ENCODE data around the gene RER1. TPM values are rescaled to one million over a fixed set of nuclear protein-coding genes. Genes with fewer than 3 reads are reported as not detected.
A peak's percentile ranks its signal among the peaks of the same experiment; 100 is the strongest.

Gene RER1
- total RNA-seq, 1 donor from 2014 or later: 197 TPM

DNA sequence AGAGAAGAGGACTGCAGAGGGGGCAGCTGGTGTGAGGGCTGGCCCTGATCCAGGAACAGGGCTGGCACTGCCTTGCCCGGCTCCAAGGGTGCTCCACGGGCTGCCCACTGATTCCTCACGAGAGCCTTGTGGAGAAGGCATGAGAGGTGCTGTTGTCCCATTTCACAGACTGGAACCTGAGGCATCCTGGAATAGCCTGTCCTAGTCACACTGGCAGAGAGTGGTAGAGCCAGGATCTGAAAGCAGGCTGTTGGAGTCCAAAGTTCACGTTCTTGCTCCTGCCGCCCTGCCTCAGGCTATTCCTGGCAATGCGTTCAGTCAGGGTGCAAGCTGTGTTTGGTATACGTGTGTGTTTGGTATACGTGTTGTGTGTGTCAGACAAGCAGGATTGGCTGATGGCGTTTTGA lies 1.8 kb downstream of the RER1 start:
- TF ChIP-seq EZH2 (IDR thresholded peaks at IDR 0.05; ENCODE audit: insufficient read depth, low read length): no peak
- TF ChIP-seq, protein P1, sequence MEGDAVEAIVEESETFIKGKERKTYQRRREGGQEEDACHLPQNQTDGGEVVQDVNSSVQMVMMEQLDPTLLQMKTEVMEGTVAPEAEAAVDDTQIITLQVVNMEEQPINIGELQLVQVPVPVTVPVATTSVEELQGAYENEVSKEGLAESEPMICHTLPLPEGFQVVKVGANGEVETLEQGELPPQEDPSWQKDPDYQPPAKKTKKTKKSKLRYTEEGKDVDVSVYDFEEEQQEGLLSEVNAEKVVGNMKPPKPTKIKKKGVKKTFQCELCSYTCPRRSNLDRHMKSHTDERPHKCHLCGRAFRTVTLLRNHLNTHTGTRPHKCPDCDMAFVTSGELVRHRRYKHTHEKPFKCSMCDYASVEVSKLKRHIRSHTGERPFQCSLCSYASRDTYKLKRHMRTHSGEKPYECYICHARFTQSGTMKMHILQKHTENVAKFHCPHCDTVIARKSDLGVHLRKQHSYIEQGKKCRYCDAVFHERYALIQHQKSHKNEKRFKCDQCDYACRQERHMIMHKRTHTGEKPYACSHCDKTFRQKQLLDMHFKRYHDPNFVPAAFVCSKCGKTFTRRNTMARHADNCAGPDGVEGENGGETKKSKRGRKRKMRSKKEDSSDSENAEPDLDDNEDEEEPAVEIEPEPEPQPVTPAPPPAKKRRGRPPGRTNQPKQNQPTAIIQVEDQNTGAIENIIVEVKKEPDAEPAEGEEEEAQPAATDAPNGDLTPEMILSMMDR (IDR thresholded peaks at IDR 0.05; ENCODE audit: insufficient read depth, low read depth, low read length): no peak
- Histone ChIP-seq H3K36me3 (ENCODE audit: insufficient read depth, low read length) (peaks cover 25% of the 10 kb centered on the region), H3K4me1 (ENCODE audit: insufficient read depth, low read length) (peaks cover 15% of the 10 kb centered on the region), H4K20me1 (ENCODE audit: insufficient read depth, low read length) (peaks cover 56% of the 10 kb centered on the region), H3K79me2 (ENCODE audit: insufficient read depth, low read length) (peaks cover 83% of the 10 kb centered on the region), H2AFZ (ENCODE audit: low read depth, low read length) (no peak overlapping the region), H3K4me2 (ENCODE audit: low read length) (peak overlapping the region; percentile 98), H3K4me3 (ENCODE audit: insufficient read depth, low read depth, low read length) (no peak overlapping the region), H3K27ac (ENCODE audit: low read depth, low read length) (no peak overlapping the region), H3K27me3 (ENCODE audit: insufficient read depth, low read length) (no peaks in the 10 kb centered on the region), H3K9me3 (ENCODE audit: insufficient read depth, low read depth, low read length) (no peaks in the 10 kb centered on the region), H3K9ac (ENCODE audit: low read length) (peak overlapping the region; percentile 88)
- Mint-ChIP-seq H3K4me1 (ENCODE audit: low read depth, unreplicated experiment) (peaks cover 13% of the 10 kb centered on the region), H3K36me3 (ENCODE audit: low read depth, unreplicated experiment) (peaks cover 16% of the 10 kb centered on the region), H3K9me3 (ENCODE audit: unreplicated experiment) (peaks cover 3% of the 10 kb centered on the region), H3K27me3 (ENCODE audit: low read depth, unreplicated experiment) (no peaks in the 10 kb centered on the region), H3K4me3 (ENCODE audit: unreplicated experiment) (peak overlapping the region; percentile 93), H3K27ac (ENCODE audit: unreplicated experiment) (no peak overlapping the region)
- DNase-seq (ENCODE audit: low read depth) (no peak), FAIRE-seq (no peak)

DNA sequence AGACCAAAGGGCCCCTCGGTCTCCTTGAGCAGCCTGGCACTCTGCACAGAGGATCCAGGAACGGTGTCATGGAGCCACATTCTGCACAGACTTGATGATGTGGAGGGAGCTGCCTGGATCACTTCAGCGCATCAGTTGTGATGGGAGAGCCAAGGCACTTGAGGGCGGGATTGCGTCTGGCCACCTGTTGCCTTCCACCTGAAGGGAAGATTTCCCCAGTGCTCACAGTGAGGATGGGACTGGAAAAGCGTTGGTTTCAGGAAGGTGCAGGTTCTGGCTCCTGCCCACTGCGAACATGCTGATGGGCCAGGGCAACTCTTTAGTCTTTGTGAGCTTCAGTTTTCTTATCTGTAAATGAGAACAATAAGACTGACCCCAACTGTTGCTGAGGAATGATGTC lies 2.6 kb downstream of the RER1 start:
- Histone ChIP-seq H2AFZ (ENCODE audit: low read depth, low read length) (no peak overlapping the region), H3K27ac (ENCODE audit: low read depth, low read length) (no peak overlapping the region), H3K4me3 (ENCODE audit: insufficient read depth, low read depth, low read length) (no peak overlapping the region), H3K27me3 (ENCODE audit: insufficient read depth, low read length) (no peaks in the 10 kb centered on the region), H3K4me2 (ENCODE audit: low read length) (peak overlapping the region; percentile 20), H3K9me3 (ENCODE audit: insufficient read depth, low read depth, low read length) (no peaks in the 10 kb centered on the region), H3K4me1 (ENCODE audit: insufficient read depth, low read length) (peaks cover 15% of the 10 kb centered on the region), H3K9ac (ENCODE audit: low read length) (peak overlapping the region; percentile 17), H3K36me3 (ENCODE audit: insufficient read depth, low read length) (peaks cover 32% of the 10 kb centered on the region), H4K20me1 (ENCODE audit: insufficient read depth, low read length) (peaks cover 64% of the 10 kb centered on the region), H3K79me2 (ENCODE audit: insufficient read depth, low read length) (peaks cover 90% of the 10 kb centered on the region)
- TF ChIP-seq, protein P1 (IDR thresholded peaks at IDR 0.05; ENCODE audit: insufficient read depth, low read depth, low read length): no peak
- no peak for TF ChIP-seq EZH2 (IDR thresholded peaks at IDR 0.05; ENCODE audit: insufficient read depth, low read length)
- H3K36me3 Mint-ChIP-seq (ENCODE audit: low read depth, unreplicated experiment): peaks cover 16% of the 10 kb centered on the region
- H3K4me1 Mint-ChIP-seq (ENCODE audit: low read depth, unreplicated experiment): peaks cover 13% of the 10 kb centered on the region
- H3K27me3 Mint-ChIP-seq (ENCODE audit: low read depth, unreplicated experiment): no peaks in the 10 kb centered on the region
- H3K4me3 Mint-ChIP-seq (ENCODE audit: unreplicated experiment): peak overlapping the region; percentile 50
- H3K27ac Mint-ChIP-seq (ENCODE audit: unreplicated experiment): no peak overlapping the region
- FAIRE-seq (no peak), DNase-seq (ENCODE audit: low read depth) (no peak)
- peaks cover 3% of the 10 kb centered on the region for H3K9me3 Mint-ChIP-seq (ENCODE audit: unreplicated experiment)

DNA sequence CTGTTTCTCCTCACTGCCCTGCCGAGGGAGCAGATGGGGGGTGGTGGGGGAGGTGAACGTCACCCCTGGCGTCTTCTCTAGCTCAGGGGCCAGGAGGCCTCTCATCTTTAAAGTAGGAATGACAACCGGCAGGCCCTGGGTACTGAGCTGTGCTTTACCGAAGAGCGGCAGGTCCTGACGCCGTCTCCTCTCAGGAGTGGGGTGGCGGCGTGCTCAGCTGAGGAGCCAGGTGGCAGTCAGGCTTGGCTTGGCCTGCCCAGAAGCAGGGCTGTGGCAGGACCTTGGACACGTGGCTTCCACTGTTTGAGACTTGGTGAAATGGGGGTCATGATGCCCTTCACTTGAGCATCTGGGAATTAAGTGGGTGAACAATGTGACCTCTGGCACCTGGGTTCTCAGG lies 3.1 kb downstream of the RER1 start:
- Histone ChIP-seq H2AFZ (ENCODE audit: low read depth, low read length) (no peak overlapping the region), H3K9ac (ENCODE audit: low read length) (peak overlapping the region; percentile 17), H3K27me3 (ENCODE audit: insufficient read depth, low read length) (no peaks in the 10 kb centered on the region), H3K27ac (ENCODE audit: low read depth, low read length) (no peak overlapping the region), H3K4me2 (ENCODE audit: low read length) (peak overlapping the region; percentile 20), H3K79me2 (ENCODE audit: insufficient read depth, low read length) (peaks cover 94% of the 10 kb centered on the region), H3K36me3 (ENCODE audit: insufficient read depth, low read length) (peaks cover 37% of the 10 kb centered on the region), H4K20me1 (ENCODE audit: insufficient read depth, low read length) (peaks cover 69% of the 10 kb centered on the region), H3K9me3 (ENCODE audit: insufficient read depth, low read depth, low read length) (no peaks in the 10 kb centered on the region), H3K4me1 (ENCODE audit: insufficient read depth, low read length) (peaks cover 15% of the 10 kb centered on the region), H3K4me3 (ENCODE audit: insufficient read depth, low read depth, low read length) (no peak overlapping the region)
- H3K27me3 Mint-ChIP-seq (ENCODE audit: low read depth, unreplicated experiment): no peaks in the 10 kb centered on the region
- peak overlapping the region; percentile 70 for H3K4me3 Mint-ChIP-seq (ENCODE audit: unreplicated experiment)
- H3K27ac Mint-ChIP-seq (ENCODE audit: unreplicated experiment): peak overlapping the region; percentile 53
- peaks cover 13% of the 10 kb centered on the region for H3K4me1 Mint-ChIP-seq (ENCODE audit: low read depth, unreplicated experiment)
- peaks cover 3% of the 10 kb centered on the region for H3K9me3 Mint-ChIP-seq (ENCODE audit: unreplicated experiment)
- peaks cover 16% of the 10 kb centered on the region for H3K36me3 Mint-ChIP-seq (ENCODE audit: low read depth, unreplicated experiment)
- FAIRE-seq (no peak), DNase-seq (ENCODE audit: low read depth) (no peak)
- no peak for TF ChIP-seq EZH2 (IDR thresholded peaks at IDR 0.05; ENCODE audit: insufficient read depth, low read length)
- TF ChIP-seq, protein P1 (IDR thresholded peaks at IDR 0.05; ENCODE audit: insufficient read depth, low read depth, low read length): no peak
